ENCODE measurements around the gene LRGUK.
"Not testable (repeated sequence)": the region's sequence is repeated elsewhere in the genome, so short reads cannot be mapped to it uniquely, and the experiment has no call there.

LRGUK gene

DNA sequence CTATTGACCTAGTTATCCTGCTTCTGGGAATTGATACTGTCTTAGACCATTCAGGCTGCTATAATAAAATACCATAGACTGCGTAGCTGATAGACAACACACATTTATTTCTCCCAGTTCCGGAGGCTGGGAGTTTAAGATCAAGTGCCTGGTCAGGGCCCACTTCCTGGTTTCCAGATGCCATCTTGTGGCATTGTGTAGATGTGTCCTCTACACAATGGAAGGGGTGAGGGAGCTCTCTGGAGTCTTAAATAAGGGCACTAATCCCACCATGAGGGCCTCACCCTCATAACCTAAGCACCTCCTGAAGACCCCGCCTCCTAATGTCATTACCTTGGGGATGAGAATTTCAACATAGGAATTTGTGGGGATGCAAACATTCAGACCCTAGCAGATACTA lies 127.2 kb downstream of the LRGUK start:
- DNase-seq: no peak

GRCh38 chr7:134255814-134256213 lies 128.7 kb downstream of the LRGUK start:
- no peak for DNase-seq

DNA sequence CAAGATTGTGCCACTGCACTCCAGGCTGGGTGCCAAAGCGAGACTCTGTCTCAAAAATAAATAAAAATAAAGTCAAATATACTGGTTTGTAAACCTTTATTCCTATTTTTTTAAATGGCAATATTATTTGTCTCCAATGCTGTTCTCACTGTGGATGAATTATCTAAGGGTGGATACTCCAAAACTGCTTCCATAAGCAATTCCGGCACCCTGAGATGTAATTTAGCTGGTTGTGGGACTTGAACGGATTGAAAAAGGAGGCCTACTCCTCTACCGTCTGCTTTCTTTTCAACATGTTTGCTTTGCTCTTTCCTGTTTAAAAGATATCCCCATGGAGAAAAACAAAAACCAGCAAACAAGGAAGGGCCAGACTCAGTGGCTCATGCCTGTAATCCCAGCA lies 135.2 kb downstream of the LRGUK start:
- no peak for DNase-seq

DNA sequence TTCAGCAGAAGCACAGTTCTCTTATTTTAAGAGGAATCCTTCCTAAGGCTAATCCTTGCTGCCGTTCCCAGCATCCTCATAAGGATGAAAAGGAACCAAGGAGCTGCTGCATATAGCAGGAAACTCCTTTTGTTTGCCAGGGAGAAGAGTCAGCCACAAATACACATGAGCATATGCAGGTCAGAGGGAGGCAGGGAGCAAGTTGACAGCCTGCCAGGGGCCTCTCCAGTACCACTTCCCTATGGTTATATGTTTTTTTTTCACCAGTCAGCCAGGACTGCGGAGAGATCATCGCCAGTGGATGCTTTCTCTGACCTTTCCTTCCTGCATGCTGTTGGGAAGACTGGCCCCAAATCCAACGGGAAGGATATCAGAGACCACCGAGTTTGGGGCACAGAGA lies 149.8 kb downstream of the LRGUK start:
- no peak for DNase-seq

DNA sequence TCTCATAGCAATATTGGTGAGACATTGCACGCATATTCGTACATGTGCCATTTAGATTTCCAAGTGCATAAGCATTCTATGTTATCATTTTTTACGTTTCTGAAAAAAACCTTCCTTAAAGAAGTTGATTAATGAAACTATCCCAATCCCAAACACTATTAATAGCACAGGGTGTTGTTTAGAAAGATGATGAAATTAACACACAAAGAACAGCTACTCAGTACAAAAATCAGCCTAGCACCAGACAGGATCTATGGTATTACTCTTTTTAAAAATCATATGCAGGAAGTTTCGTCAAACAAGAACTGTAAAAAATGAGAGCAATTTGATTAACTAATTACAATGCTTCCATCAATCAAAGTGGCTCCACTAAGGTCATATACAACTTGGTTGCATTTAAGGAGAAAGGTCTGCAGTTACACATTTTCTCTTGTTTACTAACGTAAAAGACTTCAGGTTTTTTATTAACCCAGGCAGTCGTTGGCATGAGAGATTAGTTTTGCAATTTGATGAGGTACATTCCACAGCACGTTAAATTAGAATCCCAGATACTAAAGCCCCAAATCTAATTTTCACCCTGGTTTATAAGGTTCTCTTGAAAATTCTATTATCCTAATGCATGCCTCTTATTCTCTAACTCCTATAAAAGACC lies 151.5 kb downstream of the LRGUK start:
- no peak for DNase-seq

- DNase-seq: no peak
These were observed 152.2 kb downstream of the LRGUK start for GRCh38 chr7:134279336-134279735.

GRCh38 chr7:134279898-134280297 lies 152.8 kb downstream of the LRGUK start:
- no peak for DNase-seq

GRCh38 chr7:134280508-134280907 lies 153.4 kb downstream of the LRGUK start:
- DNase-seq: no peak

- no peak for DNase-seq
These were observed 156.9 kb downstream of the LRGUK start for GRCh38 chr7:134284011-134284410.

- no peak for DNase-seq
These were observed 157.8 kb downstream of the LRGUK start for GRCh38 chr7:134284952-134285351.

GRCh38 chr7:134287916-134288659 lies 160.9 kb downstream of the LRGUK start:
- DNase-seq: no peak

DNA sequence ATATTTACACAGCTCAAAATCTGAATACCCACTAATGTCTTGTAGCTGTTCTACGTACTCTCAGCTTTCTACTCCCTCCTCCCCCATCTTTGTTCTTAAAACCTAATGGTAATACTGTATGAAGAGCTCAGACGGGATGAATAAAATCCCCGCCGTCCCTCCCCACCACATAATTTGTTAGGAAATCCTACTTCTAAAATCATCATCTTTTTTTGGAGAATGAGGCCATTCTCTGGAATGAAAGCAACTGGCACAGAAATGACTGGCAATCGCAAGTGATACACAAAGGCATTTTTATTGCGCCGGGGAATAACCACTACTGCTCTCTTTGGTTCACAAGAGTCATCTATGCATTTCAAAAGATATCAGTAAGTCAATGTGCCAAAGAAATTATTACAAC lies 162.3 kb downstream of the LRGUK start:
- DNase-seq: no peak

- DNase-seq: no peak
These were observed 162.7 kb downstream of the LRGUK start for GRCh38 chr7:134289841-134290240.

DNA sequence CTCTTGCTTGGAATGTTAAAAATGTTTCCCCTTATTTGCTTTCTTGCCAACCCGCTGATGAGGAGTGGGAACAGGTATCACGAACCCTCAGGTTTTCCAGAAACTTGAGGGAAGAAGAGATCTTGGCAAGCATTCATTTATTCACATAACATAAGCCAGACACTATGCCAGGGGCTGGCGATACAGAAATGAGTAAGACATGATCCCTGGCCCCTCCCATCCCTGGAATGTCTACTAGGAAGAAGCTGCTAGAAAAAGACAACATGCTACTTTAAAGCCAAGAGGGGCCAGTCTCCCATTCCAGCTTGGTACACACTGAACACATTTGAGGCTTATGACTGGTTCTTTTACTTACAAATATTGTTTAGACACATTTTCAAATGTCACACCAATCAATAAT lies 163.1 kb downstream of the LRGUK start:
- DNase-seq: no peak

GRCh38 chr7:134293002-134293740 lies 166.0 kb downstream of the LRGUK start:
- DNase-seq: no peak

- DNase-seq: not testable (repeated sequence)
These were observed 168.8 kb downstream of the LRGUK start for GRCh38 chr7:134295982-134296381.

- DNase-seq: no peak
These were observed 170.3 kb downstream of the LRGUK start for GRCh38 chr7:134297489-134297888.

GRCh38 chr7:134298902-134299683 lies 172.0 kb downstream of the LRGUK start:
- no peak for DNase-seq

DNA sequence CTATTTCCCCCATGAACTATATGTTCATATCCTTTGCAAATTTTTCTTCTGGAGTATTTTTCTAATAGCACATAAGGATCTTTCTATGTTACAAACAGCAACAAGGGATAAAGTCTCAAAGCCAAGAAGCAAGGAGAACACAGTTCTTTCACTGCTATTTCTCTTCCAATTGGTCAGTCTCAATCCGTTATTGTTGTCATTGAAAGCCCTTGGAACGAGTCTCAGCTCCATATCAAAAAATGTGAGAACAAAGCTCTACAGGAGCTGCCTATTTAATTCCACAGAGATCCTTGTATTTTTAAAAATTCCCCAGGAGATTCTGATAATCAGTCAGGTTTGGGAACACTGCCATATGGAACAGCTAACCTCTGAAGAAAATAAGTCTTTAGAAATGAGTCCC lies 173.8 kb downstream of the LRGUK start:
- no peak for DNase-seq

DNA sequence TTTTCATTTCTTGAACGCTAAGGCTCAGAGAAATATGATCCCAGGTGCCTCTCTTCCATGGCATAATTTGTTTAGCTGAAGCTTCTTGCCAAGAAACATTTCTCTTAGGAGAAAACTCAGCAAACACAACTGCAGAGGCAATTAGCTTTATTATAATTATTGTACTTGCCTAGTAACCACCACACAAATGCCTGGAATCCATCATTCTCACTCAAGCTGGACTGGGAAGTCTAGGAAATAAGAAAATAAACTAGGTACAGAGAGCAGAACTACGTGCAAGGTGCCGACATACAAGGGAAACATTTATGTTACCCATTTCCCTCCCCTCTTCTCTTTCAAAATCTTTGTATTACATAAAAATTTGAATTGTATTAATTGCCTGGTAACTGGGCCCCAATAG lies 174.5 kb downstream of the LRGUK start:
- no peak for DNase-seq

DNA sequence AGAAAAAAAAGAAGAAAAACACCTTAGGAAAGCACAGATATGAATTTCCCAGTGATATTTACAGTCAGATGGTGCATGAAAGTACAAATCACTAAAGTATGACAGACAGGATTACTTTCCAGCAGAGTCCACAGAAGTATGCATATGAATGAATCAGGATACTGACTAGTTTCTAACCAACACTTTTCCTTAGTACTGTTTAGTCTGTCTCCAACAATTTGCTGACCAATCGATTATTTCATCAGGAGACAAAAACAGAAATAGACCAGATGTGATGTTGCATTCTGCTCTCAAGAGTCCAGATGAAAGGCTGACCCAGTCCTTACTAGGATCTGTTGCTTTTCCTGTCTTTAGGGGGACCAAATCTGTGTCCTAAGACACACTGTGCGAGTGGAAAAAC lies 175.0 kb downstream of the LRGUK start:
- no peak for DNase-seq

DNA sequence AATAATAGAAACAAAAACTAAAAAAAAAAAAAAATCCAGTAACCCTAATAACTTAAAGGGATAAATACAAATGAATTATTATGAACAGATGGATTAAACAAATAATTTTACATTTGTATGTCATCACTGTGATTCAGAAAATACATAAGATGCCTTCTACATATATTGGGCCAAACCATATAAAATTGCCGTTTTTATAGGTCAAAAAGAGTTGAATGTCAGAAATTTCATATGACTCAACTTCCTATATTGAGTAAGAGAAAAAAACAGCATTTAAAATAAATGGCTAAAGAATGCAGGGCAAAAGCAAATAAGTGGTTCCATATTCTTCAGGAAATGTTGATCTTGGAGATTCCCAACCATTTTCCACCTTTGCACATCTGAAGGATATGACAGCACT lies 180.2 kb downstream of the LRGUK start:
- DNase-seq: no peak

DNA sequence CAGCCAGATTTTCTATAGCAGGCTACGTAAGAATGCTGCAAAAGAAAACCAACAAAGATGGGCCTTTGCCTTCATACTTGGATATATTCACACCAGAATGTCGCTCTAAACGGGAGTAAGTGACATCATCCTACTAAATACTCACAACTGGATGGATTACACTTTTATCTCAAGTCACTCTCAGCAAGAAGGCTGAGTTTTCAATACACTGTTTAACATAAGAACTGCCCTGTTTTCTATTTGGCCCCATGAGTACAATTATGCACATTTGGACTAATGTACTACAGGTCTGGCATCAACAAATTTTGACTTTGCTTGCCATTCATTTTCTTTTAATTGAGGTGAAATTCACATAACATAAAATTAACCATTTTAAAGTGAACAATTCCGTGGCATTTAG lies 181.4 kb downstream of the LRGUK start:
- DNase-seq: no peak

Data from NCI-H510A (cell line).